GM21423 (cell line): ENCODE measurements around the gene AADACL4.
"Not testable (repeated sequence)": the region's sequence is repeated elsewhere in the genome, so short reads cannot be mapped to it uniquely, and the experiment has no call there.

ENCODE experiments used
- ATAC-seq: cut with Tn5 transposase; IDR thresholded peaks from one replicate; pipeline ENCODE4 v1.9.1; 2021; ENCODE audit warnings: mild to moderate bottlenecking, moderate library complexity; ENCODE audit not compliant: unreplicated experiment

The AADACL4 gene

DNA sequence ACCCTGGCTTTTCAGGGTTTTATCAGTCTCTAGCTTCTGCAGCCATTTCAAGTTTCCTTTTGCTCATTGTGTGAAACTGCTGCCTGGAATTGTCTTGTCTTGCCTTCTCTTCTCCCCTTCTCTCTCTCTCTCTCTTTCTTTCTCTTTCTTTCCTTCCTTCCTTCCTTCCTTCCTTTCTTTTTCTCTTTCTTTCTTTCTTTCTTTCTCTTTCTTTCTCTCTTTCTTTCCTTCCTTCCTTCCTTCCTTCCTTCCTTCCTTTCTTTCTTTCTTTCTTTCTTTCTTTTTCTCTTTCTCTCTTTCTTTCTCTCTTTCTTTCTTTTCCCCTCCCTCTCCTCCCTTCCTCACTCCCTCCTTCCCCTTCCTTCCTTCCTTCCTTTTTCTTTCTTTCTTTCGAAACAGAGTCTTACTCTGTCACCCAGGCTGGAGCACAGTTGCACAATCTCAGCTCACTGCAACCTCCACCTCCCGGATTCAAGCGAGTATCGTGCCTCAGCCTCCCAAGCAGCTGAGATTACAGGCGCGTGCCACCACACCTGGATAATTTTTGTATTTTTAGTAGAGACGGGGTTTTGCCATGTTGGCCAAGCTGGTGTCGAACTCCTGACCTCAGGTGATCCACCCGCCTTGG lies 14.1 kb downstream of the AADACL4 start:
- ATAC-seq: not testable (repeated sequence)

DNA sequence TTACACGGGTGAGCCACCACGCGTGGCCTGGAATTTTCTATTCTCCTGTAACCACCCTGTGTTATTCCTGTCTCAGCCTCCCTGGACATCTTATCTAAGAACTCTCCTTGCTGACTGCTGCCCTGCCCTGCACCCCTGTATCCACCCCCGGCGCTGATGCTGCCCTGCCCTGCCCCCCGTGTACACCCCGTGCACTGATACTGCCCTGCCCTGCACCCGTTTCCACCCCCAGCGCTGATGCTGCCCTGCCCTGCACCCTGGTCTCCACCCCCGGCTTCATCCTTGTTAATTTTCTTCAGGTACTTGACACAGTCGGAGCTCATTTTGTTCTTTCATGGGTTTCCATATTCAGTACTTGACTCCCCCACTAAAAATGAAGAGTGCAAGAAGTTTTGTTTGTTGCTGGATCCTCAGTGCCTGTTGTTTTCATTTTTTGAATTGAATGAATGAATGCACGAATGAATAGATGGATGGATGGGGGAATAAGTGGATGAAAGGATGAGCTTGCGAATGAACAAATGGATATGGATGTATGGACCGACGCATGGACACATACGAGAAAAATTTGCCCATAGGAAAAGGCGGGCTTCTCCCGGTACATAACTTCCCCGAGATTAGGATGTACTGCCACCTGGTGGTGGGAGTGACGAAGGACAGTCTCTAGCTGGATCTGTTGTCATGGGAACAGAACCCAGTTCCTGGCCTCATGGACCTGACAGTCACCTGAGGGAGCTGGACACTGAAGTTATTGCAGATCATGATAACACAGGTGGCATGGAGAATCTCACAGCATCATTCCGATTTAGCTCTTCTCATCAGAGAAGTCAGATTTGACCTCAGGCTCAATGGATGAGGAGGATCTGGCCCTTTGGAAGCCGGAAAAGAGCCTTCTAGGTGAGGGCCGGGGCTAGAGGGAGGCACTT lies 14.9 kb downstream of the AADACL4 start:
- peak; percentile 52 for ATAC-seq

DNA sequence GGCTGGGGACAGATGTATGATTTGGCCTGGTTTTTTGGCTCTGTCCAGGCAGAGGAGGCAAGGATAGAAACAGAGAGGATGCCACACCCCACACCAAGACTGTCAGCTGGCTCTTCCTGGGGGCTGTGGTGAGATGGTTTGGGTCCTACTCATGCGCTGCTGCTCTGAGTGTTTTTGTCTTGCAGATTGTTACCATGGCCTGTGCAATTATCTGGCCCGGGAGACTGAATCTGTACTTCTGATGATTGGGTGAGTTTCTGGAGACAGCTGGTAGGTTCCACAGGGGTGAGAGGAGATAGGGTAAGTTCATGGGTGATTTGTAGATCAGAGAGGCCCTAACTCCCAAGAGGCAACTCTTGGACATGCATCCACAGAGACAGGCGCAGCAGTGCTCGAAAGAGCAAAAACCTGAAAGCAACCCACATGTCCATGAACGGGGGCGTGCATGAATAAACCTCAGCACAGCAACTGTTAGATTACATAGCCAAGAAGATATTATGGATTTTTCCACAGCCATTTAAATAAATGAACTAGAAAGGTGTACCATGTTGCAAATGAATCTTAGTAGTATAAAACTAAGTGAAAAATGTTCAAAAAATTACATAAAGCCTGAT lies 17.8 kb downstream of the AADACL4 start:
- ATAC-seq: no peak

DNA sequence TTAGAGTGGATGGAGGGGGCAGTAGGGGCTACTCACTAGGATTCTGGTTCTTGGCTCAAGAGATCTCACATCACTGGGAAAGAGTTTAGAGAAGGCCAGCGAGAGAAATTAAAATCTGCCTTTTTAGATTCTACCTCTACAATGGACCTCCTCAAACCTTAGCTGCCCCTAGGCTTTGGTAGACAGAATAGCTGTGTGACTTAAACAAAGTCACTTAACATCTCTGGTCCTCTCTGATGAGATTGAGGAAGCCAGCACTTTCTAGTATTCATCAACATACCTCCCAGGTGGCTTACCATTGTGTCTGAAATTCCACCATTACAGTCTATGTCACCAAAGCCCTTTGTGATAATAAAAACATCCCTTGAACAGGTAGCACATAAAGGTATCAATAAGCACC lies 18.7 kb downstream of the AADACL4 start:
- ATAC-seq: no peak

DNA sequence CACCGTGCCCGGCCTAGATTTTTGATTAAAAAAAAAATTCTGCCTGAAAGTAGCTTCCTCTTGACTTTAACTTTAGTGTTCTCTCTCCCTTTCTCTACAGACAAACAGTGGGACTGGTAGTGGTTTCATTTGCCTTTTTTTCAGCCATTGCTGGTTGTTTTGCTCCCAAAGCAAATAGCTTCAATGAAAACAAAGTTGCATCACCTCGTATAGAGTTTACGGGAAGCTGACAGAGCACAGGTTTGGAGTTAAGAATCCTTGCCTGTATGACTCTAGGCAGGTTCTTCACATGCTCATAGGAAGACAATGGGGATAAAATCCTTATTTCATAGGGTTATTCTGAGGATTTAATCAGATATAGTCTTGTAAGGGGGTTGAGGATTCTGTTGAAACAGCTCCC lies 21.6 kb downstream of the AADACL4 start:
- no peak for ATAC-seq

DNA sequence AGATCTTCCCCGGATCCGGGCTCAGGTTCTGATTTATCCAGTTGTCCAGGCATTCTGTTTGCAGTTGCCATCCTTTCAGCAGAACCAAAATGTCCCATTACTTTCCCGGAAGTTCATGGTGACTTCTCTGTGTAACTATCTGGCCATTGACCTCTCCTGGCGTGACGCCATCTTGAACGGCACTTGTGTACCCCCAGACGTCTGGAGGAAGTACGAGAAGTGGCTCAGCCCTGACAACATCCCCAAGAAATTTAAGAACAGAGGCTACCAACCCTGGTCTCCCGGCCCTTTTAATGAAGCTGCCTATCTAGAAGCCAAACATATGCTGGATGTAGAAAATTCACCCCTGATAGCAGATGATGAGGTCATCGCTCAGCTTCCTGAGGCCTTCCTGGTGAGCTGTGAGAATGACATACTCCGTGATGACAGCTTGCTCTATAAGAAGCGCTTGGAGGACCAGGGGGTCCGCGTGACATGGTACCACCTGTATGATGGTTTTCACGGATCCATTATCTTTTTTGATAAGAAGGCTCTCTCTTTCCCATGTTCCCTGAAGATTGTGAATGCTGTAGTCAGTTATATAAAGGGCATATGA lies 22.4 kb downstream of the AADACL4 start:
- ATAC-seq: no peak

DNA sequence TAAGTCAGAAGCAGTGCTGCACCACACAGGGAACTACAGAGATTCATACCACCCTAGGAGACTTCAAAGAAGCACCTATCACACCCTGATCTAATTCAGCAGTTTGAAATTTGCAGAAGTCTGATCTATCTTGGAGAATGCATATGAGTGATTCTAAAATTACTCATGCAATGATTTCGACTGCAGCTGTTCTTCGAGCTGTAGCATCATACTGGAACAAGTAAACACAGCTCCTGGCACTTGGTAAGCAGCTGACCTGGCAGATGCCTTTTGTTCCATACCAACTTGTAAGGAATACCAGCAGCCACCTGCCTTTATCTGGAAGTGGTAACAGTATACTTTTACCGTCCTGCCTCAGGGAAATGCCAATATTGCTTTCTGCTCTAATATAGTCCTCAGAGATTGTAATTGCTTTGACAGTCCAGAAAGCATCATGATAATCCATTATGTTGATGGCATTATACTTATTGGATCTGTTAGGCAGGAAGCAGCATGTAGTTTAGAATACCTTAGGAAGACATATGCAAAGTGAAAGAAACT lies 25.7 kb downstream of the AADACL4 start:
- no peak for ATAC-seq

DNA sequence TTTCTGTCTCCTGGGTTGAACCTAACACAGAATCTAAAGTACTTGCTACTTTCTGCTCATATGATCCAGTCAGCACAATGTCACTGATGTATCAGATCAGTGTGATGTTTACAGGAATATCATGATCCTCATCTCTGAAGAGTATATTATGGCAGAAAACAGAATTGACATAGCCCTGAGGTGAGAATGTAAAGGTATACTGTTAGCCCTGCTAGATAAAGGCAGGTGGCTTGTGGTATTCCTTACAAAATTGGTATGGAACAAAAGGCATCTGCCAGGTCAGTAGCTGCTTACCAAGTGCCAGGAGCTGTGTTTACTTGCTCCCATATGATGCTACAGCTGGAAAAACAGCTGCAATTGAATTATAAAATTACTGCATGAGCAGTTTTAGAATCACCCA lies 30.5 kb downstream of the AADACL4 start:
- ATAC-seq: no peak

DNA sequence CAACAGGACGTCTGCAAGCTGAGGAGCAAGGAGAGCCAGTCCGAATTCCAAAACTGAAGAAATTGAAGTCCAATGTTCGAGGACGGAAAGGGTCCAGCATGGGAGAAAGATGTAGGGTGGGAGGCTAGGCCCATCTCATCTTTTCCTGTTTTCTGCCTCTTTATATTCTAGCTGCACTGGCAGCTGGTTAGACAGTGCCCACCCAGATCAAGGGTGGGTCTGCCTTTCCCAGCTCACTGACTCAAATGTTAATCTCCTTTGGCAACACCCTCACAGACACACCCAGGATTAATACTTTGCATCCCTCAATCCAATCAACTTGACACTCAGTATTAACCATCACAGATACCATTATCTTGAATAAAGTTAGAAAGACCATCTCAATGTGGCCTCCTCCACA lies 32.2 kb downstream of the AADACL4 start:
- ATAC-seq: not testable (repeated sequence)

DNA sequence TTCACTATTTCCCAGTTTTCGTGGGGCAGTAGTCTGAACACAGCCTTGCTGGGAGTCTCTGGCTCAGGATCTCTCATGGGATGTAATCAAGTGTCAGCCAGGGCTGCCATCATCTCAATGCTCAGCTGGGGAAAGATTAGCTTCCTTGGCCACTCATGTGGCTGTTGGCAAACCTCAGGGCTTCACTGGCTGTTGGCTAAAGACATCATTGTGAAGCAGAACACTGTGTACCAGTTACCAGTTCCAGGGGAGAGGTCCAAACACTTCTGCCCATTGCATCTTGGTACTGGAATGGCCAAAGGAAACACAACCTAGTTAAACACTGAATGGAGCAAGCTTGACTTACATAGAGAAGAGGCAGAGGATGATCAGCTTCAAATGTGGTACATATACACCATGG lies 33.7 kb downstream of the AADACL4 start:
- ATAC-seq: no peak

DNA sequence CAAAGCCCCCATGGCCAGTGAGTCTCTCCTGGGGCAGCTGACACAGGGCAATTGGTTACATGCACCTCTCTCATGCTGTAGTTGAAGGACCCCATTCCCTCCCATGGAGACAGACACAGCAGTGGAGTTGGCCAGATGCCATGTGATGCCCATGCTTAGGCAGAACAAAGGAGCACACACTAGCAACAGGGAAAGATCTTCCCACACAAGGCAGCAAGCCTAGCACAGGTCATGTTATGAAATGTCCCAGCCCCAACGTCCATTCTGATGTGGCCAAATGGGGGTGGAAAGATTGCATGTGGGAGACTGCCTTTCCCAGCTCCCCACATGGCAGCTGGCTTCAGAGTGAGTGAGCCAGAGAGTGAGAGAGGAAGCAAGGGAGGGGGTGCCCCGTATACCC lies 34.5 kb downstream of the AADACL4 start:
- no peak for ATAC-seq

DNA sequence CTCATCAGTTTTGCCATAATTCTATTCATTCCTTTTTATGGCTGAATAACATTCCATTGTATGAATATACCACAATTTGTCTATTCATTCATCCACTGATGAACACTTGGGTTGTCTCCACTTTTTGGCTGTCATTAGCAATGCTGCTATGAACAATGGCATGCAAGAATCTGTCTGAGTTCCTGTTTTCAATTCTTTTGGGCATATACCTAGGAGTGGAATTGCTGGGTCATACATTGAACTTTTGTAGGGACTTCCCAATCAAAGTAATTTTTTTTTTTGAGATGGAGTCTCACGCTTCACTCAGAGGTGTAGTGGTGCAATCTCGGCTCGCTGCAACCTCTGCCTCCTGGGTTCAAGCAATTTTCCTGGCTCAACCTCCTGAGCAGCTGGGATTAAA lies 34.9 kb downstream of the AADACL4 start:
- ATAC-seq: no peak

DNA sequence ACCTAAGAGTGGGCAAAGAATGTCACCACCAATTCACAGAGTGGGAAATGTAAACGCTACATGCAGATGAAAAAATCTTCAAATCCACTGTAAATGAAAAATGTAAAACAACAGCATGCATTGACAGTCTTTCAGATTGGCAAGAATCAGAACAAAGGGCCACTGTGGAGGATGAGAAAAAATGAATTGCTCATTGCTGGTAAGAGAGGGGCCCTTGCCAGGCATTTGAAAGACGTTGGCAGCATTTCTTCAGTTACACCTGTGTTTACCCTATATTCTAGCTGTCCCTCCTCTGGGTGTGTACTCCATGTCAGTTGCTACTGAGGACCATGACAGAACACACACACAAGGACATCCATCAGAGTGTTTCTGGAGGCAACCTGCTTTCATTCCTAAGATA lies 46.3 kb downstream of the AADACL4 start:
- ATAC-seq: no peak

DNA sequence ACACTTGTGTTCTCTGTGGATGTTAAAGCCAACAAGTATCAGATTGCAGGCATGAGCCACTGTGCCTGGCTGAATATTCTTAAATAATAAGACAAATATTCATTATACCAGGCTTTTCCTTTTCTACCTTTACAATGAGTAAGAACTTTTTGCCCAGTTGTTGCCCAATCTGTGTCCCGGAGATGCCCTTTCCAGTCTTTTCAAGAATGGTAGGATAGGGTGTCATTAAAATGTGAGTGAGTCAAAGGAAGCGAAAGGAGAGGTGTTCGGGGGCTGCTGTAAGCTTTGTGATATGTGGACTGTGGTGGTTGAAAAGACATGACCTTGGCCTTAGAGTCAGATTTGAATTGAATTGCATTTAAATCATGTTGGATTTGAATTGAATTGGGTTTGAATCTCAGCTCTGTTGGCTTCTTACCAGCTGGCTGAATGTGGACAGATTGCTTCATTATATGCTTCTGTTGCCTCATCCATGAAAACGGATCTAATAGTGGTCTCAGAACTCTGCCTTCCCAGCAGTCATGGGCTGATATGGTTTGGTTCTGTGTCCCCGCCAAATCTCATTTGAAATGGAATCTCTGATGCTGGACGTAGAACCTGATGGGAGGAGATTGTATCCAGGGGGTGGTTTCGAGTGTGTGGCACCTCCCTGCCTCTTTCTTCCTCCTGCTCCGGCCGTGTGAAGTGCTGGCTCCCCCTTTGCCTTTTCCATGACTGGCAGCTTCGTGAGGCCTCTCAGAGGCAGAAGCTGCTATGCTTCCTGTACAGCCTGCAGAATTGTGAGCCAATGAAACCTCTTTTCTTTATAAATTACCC lies 49.3 kb downstream of the AADACL4 start:
- ATAC-seq: no peak

DNA sequence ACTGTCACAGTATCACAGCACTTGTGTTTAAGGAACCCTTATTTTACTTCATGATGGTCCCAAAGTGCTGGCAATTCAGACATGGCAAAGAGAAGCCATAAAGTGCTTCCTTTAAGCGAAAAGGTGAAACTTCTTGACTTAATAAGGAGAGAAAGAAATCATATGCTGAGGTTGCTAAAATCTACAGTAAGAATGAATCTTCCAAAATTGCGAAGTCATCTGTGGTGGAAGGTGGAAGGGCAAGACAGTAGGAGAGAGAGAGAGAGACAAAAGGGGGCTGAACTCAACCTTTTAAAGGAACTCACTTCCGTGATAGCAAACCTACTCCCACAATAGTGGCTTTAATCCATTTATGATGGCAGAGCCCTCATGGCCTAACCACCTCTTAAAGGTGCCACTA lies 52.8 kb downstream of the AADACL4 start:
- no peak for ATAC-seq

DNA sequence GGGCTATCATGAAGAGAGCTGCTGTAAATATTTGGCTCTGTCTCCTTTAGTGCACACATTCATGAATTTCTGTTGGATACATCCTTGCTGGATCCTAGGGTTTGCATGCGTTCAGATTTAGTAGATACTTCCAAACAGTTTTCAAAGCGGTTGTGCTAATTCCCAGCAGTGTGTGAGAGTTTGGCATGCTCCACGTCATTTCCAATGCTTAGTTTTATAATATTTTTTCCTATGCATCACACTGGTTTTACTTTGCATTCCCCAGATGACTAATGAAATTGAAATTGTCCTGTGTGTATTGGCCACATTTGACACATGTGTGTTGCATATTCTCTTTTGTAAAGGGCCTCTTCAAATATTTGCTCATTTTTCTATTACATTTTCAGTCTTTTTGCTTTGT lies 53.5 kb downstream of the AADACL4 start:
- ATAC-seq: no peak

DNA sequence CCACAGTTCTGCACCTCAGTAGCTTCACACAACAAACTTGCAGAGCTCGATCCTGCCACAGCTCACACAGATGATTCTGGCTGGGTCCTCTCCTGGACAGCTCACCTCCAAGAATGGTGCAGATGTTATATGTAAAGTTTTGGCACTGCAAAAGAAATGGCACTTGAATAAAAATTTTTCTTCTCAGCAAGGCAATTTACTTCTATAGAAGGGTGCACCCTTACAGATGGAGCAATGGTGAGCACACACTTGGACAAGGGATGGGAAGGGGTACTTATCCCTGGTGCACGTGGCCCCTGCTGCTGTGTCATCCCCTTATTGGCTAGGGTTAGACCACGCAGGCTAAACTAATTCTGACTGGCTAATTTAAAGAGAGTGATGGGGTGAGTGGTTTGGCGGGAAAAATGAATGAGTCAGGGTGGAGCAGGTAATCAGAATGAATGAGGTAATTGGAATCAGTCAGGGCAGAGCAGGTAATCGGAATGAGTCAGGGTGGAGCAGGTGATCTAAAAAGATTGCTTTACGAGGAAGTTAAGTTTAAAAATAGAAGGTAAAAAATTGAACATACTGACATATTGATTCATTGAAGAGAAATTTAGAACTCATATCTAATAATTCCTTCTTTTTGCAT lies 60.1 kb downstream of the AADACL4 start:
- ATAC-seq: no peak

DNA sequence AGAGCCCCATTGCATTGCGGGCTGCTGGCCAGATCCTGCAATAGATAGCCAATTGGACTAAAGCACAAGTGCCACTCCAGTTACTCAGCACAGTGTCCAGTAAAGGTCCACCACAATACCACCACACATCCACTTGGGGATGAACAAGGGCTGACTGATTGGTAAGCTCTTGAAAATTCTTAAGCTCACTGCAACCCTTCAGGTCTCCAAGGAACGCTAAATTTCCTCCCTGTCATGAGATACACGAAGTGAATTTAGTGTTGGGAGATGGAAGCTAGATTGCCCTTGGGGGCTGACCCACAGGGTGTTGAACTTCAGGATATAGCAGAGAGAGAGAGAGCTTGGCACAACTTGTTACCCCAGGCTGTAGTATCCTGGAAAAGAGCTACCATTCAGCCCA lies 62.2 kb downstream of the AADACL4 start:
- no peak for ATAC-seq

DNA sequence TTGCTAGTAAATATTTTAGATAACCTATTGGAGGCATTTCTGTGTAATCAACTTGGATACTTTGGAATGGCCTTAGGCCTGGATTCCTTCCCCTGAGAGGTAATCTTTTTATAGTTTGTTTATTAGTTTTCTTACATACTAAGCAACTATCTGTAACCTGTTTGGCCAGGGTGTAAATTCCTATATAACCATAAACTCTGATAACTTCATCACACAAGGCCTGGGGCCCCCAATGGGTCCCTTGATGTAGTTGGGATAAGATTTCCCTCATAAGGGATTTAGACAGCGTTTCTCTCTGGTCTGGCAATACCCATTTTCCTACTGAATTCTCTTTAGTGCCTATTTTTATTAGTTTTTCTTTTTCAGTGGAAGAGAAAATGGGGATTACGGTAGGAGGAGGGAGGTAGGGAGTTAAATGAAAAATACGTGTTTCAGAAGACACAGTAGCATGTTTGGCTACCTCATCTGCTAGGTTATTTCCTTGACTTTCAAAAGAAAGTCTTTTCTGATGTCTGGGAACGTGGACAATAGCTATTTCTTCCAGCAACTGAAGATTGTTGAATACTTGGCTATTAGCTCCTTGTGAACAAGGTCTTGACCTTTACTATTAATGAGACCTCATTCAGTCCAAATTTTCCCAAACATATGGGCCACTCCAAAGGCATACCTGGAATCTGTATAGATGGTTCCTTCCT lies 64.7 kb downstream of the AADACL4 start:
- no peak for ATAC-seq
